T-helper 2 cell treated with Interferon-gamma antibody and Interleukin-4, amounts not matched to agents 5 μg/mL and 100 μg/mL, for 36 hours (primary cell): ENCODE data around the gene WWTR1.

Experiments
- DNase-seq: peaks from one replicate; pipeline ENCODE4 v3.0.0; 2021; ENCODE audit warnings: low spot score
- H3K27ac Mint-ChIP-seq: one replicate; pipeline ENCODE4 v1.8.0; 2021; ENCODE audit warnings: mild to moderate bottlenecking, mixed read lengths
- H3K27me3 Mint-ChIP-seq: one replicate; pipeline ENCODE4 v1.8.0; 2021; ENCODE audit warnings: low read depth, mixed read lengths
- H3K36me3 Mint-ChIP-seq: one replicate; pipeline ENCODE4 v1.8.0; 2021; ENCODE audit warnings: low read depth, mixed read lengths
- H3K4me1 Mint-ChIP-seq: one replicate; pipeline ENCODE4 v1.8.0; 2021; ENCODE audit warnings: low read depth, mixed read lengths
- H3K4me3 Mint-ChIP-seq: one replicate; pipeline ENCODE4 v1.8.0; 2022; ENCODE audit warnings: mild to moderate bottlenecking, moderate library complexity, mixed read lengths
- H3K9me3 Mint-ChIP-seq: one replicate; pipeline ENCODE4 v1.8.0; 2021; ENCODE audit warnings: mixed read lengths

WWTR1 gene

DNA sequence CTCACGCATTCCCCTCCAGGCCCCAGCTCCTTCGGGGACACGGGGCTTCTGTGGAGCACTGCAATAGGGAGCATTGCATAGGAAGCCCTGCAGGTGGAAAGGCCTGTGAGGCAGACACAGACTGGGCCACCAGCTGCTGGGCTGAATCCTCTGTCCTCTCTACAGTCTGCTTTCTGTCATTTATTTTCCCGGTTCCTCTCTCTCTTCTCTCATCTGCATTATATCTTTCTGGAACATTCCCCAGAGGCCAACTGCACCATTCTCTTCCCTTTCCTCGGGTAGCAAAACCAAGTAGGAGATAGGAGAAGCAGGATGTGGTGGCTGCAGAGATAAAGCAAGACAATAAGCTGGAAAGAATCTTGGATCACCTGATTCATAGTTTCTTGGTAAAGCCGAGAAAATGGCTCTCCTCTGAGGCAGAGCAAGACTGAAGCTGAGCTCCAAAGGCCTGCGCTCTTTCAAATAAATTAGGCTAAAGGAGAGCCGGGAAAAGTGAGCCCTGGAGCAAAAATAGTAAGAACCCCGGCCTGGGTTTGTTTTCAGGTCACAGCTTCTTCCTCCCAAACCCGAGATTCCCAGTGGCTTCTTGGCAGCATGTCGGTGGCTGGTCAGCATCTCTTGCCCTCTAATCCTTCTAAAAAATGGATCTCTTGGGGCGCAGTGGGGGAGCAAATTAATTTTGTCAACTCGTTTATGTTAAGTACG, 178.1 kb downstream of the WWTR1 start:
- H3K4me3 Mint-ChIP-seq, result no peak overlapping the region
- no peak for DNase-seq
- no peaks in the 10 kb centered on the region for H3K27me3 Mint-ChIP-seq
- H3K4me1 Mint-ChIP-seq, result no peaks in the 10 kb centered on the region
- H3K27ac Mint-ChIP-seq, result no peak overlapping the region
- H3K36me3 Mint-ChIP-seq, result no peaks in the 10 kb centered on the region
- no peaks in the 10 kb centered on the region for H3K9me3 Mint-ChIP-seq

DNA sequence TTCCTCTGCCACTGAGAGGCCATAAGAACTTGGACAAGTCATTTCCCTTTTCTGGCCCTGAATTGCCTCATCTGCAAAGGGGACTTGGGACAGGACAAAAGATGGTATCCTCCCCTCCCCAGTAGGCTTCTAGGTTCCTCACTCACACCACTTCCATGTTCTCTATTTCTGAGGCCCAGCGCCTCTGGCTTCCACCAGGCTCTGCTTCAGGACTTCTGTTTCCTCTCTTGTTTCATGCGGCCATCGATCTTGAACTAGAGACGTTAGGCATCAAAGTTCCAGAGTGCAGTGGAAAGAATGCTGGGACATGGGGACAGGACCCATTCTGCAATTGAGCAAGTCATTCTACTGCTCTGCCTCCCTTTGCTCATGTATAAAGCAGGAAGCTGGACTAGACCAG, 181.6 kb downstream of the WWTR1 start:
- H3K9me3 Mint-ChIP-seq, result no peaks in the 10 kb centered on the region
- no peak overlapping the region for H3K4me3 Mint-ChIP-seq
- no peaks in the 10 kb centered on the region for H3K36me3 Mint-ChIP-seq
- no peak overlapping the region for H3K27ac Mint-ChIP-seq
- peaks cover 10% of the 10 kb centered on the region for H3K27me3 Mint-ChIP-seq
- peaks cover 4% of the 10 kb centered on the region for H3K4me1 Mint-ChIP-seq
- DNase-seq, result no peak

DNA sequence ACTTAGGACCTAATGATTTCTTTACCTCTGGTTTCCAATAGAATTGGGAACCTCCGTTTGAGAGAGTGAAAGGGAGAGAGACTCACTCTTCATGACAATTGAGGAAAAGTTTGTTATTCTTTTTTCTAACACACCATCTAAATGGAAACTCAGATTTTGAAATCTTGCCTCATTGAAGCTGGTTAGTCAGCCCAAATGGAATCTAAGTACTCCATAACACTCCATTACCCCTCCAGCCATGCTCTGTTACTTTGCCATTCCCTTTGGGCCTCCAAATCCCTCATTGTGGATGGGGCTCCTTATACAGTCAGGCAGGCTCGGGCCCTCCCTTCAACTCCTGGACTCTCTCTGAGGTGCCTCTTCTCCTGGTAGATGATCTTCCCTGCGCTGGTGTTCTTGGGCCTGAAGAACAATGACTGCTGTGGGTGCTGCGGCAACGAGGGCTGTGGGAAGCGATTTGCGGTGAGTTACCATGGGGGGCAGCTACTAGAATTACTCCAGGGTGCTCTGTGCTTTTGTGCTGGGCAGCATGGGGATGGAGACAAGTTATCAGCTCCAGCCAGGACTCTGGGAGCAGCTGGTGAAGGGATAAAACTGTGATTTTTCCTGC, 182.3 kb downstream of the WWTR1 start:
- Mint-ChIP-seq H3K9me3 (no peaks in the 10 kb centered on the region), H3K36me3 (no peaks in the 10 kb centered on the region), H3K27me3 (peaks cover 10% of the 10 kb centered on the region), H3K27ac (no peak overlapping the region), H3K4me3 (no peak overlapping the region), H3K4me1 (peaks cover 4% of the 10 kb centered on the region)
- no peak for DNase-seq

DNA sequence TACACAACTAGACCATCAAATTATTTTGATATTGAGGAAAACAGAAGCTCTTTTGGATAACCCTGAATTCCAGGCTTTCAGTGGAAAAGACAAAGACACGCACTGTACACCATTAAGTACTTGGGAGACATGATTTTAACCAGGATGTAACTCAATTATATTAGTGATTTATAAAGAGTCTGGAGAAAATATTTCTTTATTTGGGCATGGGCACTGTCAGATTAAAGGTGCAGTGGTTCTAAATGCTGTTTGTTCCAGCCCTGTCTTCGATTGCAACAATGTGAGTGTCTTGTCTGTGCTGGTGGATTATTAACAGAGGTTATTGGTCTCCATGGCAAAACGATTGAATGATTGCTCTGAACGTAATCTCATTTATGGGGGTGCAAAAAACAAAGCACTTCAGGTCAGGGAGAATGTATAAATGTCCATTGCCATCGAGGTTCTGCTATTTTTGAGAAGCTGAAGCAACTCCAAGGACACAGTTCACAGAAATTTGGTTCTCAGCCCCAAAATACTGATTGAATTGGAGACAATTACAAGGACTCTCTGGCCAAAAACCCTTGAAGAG, 183.5 kb downstream of the WWTR1 start, which contains the start of gene TM4SF4:
TSS of gene TM4SF4 (plus strand) at position 448 of the 568 bp plus-strand sequence. CDS start 181 bp downstream, outside the sequence.
- Mint-ChIP-seq H3K4me3 (no peak within 1 kb of the TSS), H3K4me1 (peaks cover 4% of the 10 kb centered on the region), H3K36me3 (no peaks in the 10 kb centered on the region), H3K27ac (no peak within 1 kb of the TSS), H3K27me3 (peaks cover 10% of the 10 kb centered on the region), H3K9me3 (no peaks in the 10 kb centered on the region)
- no peak for DNase-seq

DNA sequence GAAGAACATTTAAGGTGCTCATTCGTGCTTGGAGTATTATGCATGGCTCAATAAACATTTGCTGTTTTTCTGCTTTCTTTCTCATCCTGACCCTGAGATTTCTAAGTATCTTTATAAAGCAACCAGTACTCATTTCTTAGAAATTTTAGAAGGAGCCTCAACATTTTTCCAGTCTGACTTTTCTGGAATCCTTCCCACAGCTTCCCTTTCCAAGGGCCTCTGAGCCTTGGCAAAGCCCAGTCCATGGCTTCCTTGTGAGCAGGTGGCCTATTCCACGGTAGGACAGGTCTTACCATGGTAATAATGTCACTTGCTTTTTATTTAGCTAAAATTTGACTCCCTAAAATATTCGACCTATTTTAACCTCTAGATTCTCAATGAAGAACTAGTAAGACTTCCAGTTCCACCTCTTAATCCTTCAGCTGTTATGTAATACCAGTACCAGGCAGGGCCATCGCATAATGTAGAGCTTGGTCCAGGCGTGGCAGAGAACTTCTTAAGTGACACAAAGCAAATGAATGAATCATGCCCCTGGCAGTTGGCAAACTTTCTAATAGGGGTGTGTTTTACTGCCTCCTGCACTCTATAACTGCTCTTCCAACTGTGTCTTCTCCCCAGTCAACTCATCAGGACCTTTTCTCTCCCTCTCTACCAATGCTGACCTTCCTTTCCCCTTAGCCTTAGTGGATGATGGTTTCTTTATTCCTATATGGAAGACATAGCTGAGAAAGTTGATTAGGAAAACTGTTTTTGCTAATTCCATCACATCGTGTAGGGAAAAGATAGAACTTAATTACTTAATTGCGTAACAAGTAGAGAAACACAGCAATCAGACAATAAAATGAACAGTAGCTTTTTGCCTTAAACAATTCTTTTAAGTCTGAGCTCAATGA, 184.2 kb downstream of the WWTR1 start:
- peaks cover 4% of the 10 kb centered on the region for H3K4me1 Mint-ChIP-seq
- H3K27ac Mint-ChIP-seq, result no peak overlapping the region
- DNase-seq, result no peak

DNA sequence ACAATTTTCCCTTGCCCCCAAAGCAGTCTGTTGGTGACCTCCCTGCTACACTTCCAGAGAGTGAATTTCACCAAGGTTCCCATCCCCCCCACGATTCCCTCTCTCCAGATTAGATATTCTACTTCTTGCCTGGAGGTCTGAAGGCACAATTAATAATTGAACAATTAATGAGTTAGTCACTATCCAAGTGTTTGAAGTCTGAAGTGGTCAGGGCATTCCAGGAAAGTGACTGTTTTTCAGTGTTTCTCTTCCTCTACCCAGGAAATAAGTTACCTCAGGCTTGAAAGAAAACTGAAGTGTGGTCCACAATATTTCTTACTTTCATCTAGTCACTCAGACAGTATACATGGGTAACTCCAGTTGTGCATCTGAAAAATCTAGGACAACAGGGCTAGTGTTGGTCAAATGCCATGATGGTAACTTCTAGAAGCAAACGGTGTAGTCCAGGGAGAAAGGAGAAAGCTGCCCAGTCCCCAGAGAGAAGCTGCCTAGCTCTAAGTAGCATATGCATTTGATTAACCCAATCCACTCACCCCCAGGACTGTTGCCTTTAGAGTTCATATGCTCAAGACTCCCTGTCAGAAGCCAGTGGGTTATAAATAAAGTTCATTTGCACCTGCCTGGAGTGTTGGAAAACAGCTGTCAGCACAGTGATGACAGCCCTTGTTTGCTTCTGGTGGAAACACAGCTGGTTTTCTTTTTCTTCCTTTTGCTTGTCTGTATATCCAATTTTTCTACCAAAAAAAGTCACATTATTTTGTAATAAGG, 185.6 kb downstream of the WWTR1 start:
- Mint-ChIP-seq H3K27ac (no peak overlapping the region), H3K4me3 (no peak overlapping the region), H3K9me3 (no peaks in the 10 kb centered on the region), H3K36me3 (no peaks in the 10 kb centered on the region), H3K4me1 (peaks cover 4% of the 10 kb centered on the region), H3K27me3 (peaks cover 10% of the 10 kb centered on the region)
- DNase-seq, result no peak

More for the DNA sequence above, 184.2 kb downstream of the WWTR1 start:
- Mint-ChIP-seq H3K36me3 (no peaks in the 10 kb centered on the region), H3K27me3 (peaks cover 10% of the 10 kb centered on the region), H3K9me3 (no peaks in the 10 kb centered on the region), H3K4me3 (no peak overlapping the region)

DNA sequence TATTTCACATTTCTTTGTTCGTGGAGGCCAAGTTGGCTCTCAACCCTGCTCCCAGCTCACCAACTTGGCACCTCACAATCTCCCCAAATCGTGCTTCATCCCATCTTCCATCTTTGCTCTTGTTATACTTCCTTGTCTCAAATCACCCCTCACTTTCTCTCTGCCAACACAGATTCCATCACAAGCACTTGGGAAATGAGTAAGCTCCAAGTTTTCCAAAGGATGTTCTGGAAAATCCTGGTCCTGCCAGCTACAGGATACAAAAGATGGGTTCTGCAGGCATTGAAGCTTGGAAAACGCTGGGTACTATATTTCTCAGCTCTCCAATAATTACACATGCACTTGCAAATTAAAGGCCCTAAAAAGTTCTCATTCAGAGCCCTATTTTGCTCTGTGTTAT, 187.4 kb downstream of the WWTR1 start:
- H3K4me1 Mint-ChIP-seq, result peaks cover 4% of the 10 kb centered on the region
- H3K27ac Mint-ChIP-seq, result no peak overlapping the region
- H3K27me3 Mint-ChIP-seq, result peaks cover 10% of the 10 kb centered on the region
- H3K4me3 Mint-ChIP-seq, result no peak overlapping the region
- H3K9me3 Mint-ChIP-seq, result no peaks in the 10 kb centered on the region
- no peaks in the 10 kb centered on the region for H3K36me3 Mint-ChIP-seq
- no peak for DNase-seq

DNA sequence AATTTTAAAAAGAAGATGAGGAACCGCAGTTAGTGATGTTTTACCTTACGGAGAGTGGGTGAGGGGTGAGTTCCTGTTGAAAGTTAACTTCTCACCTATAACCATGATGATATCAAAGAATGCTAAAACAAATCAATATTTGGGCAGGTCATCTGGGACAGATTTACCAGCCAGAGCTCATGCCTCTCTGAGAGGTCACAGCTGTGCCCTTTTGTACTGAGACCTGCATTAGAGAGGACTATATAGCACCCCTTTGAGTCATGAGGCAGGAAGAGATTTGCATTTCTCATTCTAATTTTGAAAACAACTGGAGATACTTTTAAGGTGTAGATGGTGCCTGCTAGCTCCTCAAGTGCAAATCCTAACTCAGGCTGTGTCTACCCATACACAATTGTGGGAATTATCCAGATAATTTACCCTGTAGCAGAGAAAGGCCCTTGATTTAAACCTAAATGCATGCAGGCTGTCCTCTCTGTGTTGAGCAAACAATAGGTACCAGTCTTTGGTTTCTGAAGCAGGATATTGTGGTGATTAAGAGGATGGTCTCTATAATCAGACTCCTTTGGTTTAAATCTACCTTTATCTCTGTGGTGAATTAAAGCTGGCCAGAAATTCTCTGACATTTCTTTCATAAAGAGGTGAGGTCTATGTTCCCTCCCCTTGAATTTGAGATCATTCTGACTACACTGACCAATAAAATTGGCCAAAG, 189.2 kb downstream of the WWTR1 start:
- H3K9me3 Mint-ChIP-seq, result no peaks in the 10 kb centered on the region
- no peak overlapping the region for H3K27ac Mint-ChIP-seq
- peaks cover 4% of the 10 kb centered on the region for H3K4me1 Mint-ChIP-seq
- peaks cover 10% of the 10 kb centered on the region for H3K27me3 Mint-ChIP-seq
- DNase-seq, result no peak
- H3K4me3 Mint-ChIP-seq, result no peak overlapping the region
- no peaks in the 10 kb centered on the region for H3K36me3 Mint-ChIP-seq
